HG03175 (cell line): ENCODE data around the gene TMEM178A.
"Not testable (repeated sequence)": the region's sequence is repeated elsewhere in the genome, so short reads cannot be mapped to it uniquely, and the experiment has no call there.

Experiments
- ATAC-seq: cut with Tn5 transposase; IDR thresholded peaks from one replicate; pipeline ENCODE4 v1.9.1; 2021; ENCODE audit warnings: mild to moderate bottlenecking, moderate library complexity; ENCODE audit not compliant: unreplicated experiment

TMEM178A gene

GRCh38 chr2:39665811-39666490 lies at the start of gene TMEM178A:
TSS of gene TMEM178A (plus strand) at chr2:39665917. CDS start at chr2:39665975, 58 bp downstream.
- no peak for ATAC-seq

- ATAC-seq = no peak
Measured at GRCh38 chr2:39618236-39618635, 47.5 kb upstream of the TMEM178A start.

GRCh38 chr2:39618736-39619135 lies 47.0 kb upstream of the TMEM178A start:
- ATAC-seq = no peak

GRCh38 chr2:39620067-39620466 lies 45.6 kb upstream of the TMEM178A start:
- no peak for ATAC-seq

GRCh38 chr2:39621596-39621995 lies 44.1 kb upstream of the TMEM178A start:
- no peak for ATAC-seq

GRCh38 chr2:39622860-39623259 lies 42.9 kb upstream of the TMEM178A start:
- ATAC-seq = no peak

- ATAC-seq = no peak
Measured at GRCh38 chr2:39623917-39624316, 41.8 kb upstream of the TMEM178A start.

GRCh38 chr2:39625193-39625926 lies 40.4 kb upstream of the TMEM178A start:
- ATAC-seq = no peak

GRCh38 chr2:39625927-39626270 lies 39.8 kb upstream of the TMEM178A start:
- ATAC-seq = no peak

GRCh38 chr2:39628346-39628745 lies 37.4 kb upstream of the TMEM178A start:
- not testable (repeated sequence) for ATAC-seq

- no peak for ATAC-seq
Measured at GRCh38 chr2:39629646-39630045, 36.1 kb upstream of the TMEM178A start.

- ATAC-seq = no peak
Measured at GRCh38 chr2:39631256-39631655, 34.5 kb upstream of the TMEM178A start.

- no peak for ATAC-seq
Measured at GRCh38 chr2:39631718-39632117, 34.0 kb upstream of the TMEM178A start.

GRCh38 chr2:39632876-39633275 lies 32.8 kb upstream of the TMEM178A start:
- no peak for ATAC-seq

- no peak for ATAC-seq
Measured at GRCh38 chr2:39636306-39636705, 29.4 kb upstream of the TMEM178A start.

- no peak for ATAC-seq
Measured at GRCh38 chr2:39638581-39638980, 27.1 kb upstream of the TMEM178A start.

GRCh38 chr2:39640107-39640506 lies 25.6 kb upstream of the TMEM178A start:
- ATAC-seq = no peak

- no peak for ATAC-seq
Measured at GRCh38 chr2:39640681-39641080, 25.0 kb upstream of the TMEM178A start.

- ATAC-seq = no peak
Measured at GRCh38 chr2:39641635-39642034, 24.1 kb upstream of the TMEM178A start.

- no peak for ATAC-seq
Measured at GRCh38 chr2:39642051-39642718, 23.5 kb upstream of the TMEM178A start.

- no peak for ATAC-seq
Measured at GRCh38 chr2:39645826-39646225, 19.9 kb upstream of the TMEM178A start.

GRCh38 chr2:39646267-39646666 lies 19.4 kb upstream of the TMEM178A start:
- no peak for ATAC-seq
